Muscle layer of duodenum (tissue), 2 donors: ENCODE measurements around the gene TRABD2B.

Experiments used
- H3K27ac ChIP-seq: one replicate; pipeline ENCODE4 v1.7.0; 2013; ENCODE audit warnings: mild to moderate bottlenecking, low read length
- H3K27me3 ChIP-seq: one replicate; pipeline ENCODE4 v1.7.0; 2013; ENCODE audit warnings: low read depth, mild to moderate bottlenecking, control low read depth, low read length
- H3K36me3 ChIP-seq, 2 donors: one replicate each; pipeline ENCODE4 v1.7.0; 2013; ENCODE audit warnings: low read length in 2 of 2, control low read depth in 1 of 2, mild to moderate bottlenecking in 1 of 2; ENCODE audit not compliant: insufficient read depth in 2 of 2, control insufficient read depth in 1 of 2
- H3K4me1 ChIP-seq, 2 donors: one replicate each; pipeline ENCODE4 v1.7.0; 2013; ENCODE audit warnings: low read length in 2 of 2, mild to moderate bottlenecking in 2 of 2, control low read depth in 1 of 2, moderate library complexity in 1 of 2; ENCODE audit not compliant: insufficient read depth in 2 of 2, control insufficient read depth in 1 of 2
- H3K4me3 ChIP-seq, 2 donors: one replicate each; pipeline ENCODE4 v1.7.0; 2013; ENCODE audit warnings: low read length in 2 of 2, low read depth in 1 of 2, mild to moderate bottlenecking in 1 of 2
- H3K9me3 ChIP-seq, 2 donors: one replicate each; pipeline ENCODE4 v1.7.0; 2013; ENCODE audit warnings: low read length in 2 of 2, control low read depth in 1 of 2, mild to moderate bottlenecking in 1 of 2; ENCODE audit not compliant: control insufficient read depth in 1 of 2
- donor health status: healthy.

TRABD2B gene

DNA sequence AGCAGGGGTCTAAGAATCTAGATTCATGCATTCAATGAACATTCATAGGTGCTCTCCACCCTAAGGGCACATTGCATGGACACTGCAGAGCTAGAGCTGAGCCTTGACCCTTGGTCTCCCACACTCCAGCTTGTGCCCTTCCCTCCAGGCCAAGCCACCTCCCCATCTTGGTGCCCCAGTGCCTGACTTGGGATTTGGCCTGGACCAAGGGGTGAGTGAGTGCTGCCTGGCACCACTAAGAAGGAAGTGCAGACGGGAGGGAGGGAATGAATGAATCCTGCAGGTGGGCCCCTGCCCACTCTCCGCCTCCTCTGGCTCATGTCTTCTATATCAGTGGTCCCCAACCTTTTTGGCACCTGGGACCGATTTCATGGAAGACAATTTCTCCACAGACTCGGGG is 146.7 kb downstream of the TRABD2B start:
- Histone ChIP-seq H3K4me3 (no peak overlapping the region), H3K27me3 (no peaks in the 10 kb centered on the region), H3K9me3 (no peaks in the 10 kb centered on the region), H3K27ac (no peak overlapping the region), H3K4me1 (no peaks in the 10 kb centered on the region), H3K36me3 (no peaks in the 10 kb centered on the region)

DNA sequence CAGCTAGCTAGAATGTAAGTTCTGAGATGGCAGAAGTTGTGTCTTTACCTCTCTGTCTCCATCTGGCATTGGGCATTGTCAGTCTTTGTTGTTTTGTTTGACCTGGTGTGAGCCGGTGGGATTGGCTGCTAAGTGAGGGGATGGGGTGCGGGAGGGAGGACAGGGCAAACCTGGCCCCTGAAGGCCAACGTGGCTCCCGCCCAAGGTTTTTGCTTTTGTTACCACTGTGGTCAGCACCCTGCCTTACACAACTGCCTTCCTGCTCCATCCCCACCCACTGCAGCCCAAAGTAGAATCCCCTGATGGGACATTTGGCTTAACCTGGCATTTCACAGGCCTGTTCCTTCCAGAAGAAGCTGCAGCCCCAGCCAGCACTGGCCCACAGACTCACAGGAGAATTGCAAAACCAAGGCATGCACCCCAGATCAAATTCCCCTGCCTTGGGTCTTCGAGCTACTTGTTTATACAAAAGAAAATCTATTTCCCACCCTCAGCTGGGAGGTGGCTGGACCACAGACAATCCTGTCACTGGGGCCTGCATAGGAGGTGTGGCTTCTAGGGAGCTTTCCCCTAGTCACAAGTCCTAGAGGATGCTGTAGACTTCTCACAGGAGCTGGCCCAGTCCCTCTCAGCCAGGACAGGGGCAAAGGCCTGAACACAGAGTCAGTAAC is 147.5 kb downstream of the TRABD2B start:
- no peaks in the 10 kb centered on the region for H3K4me1 ChIP-seq
- no peaks in the 10 kb centered on the region for H3K36me3 ChIP-seq
- no peak overlapping the region for H3K4me3 ChIP-seq
- no peaks in the 10 kb centered on the region for H3K9me3 ChIP-seq
- H3K27ac ChIP-seq = no peak overlapping the region
- no peaks in the 10 kb centered on the region for H3K27me3 ChIP-seq

GRCh38 chr1:47849005-47849521 is 148.1 kb downstream of the TRABD2B start:
- Histone ChIP-seq H3K36me3 (no peaks in the 10 kb centered on the region), H3K9me3 (no peaks in the 10 kb centered on the region), H3K27ac (no peak overlapping the region), H3K27me3 (no peaks in the 10 kb centered on the region), H3K4me3 (no peak overlapping the region), H3K4me1 (no peaks in the 10 kb centered on the region)

DNA sequence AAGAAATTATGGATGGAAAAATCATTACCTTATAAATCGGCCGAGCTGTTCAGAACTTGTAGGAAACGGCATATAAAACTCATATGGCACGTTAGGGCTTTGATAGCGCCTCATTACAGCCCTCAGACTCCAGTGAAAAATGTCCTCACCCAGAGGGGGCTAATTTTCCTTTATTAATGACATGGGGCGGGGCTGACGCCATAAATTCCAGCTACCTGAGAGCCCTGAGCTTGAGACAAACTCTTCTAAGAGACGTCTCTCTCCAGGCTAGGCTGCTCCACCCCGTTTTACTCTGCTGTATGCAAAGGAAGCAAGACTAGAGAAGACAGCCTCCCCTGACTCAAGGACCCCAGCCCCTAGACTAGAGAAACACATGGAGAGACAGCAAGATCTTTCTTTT is 149.4 kb downstream of the TRABD2B start:
- Histone ChIP-seq H3K4me1 (no peaks in the 10 kb centered on the region), H3K27ac (no peak overlapping the region), H3K36me3 (no peaks in the 10 kb centered on the region), H3K9me3 (no peaks in the 10 kb centered on the region), H3K4me3 (no peak overlapping the region), H3K27me3 (no peaks in the 10 kb centered on the region)

DNA sequence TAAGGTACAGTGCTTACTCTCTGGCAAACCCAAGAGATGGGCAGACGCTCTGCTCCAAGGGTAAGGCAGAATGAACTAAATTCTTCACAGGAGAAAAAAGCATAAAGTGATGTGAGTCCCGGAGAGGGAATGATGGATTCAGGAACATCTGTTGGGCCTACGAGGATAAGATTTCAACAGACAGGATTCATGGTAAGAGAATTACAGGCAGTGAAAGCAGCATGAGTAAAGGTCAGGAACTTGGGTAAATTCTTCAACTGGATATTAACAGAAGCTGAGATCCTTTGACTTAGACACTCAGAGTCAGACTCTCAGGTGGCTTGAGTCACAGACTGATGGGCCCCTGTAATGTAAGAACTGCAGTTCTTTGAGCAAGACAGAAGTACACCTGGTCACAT is 152.6 kb downstream of the TRABD2B start:
- Histone ChIP-seq H3K27me3 (no peaks in the 10 kb centered on the region), H3K27ac (no peak overlapping the region), H3K4me3 (no peak overlapping the region), H3K4me1 (peaks cover 0 to 5% of the 10 kb centered on the region in 2 donors), H3K9me3 (no peaks in the 10 kb centered on the region), H3K36me3 (no peaks in the 10 kb centered on the region)

DNA sequence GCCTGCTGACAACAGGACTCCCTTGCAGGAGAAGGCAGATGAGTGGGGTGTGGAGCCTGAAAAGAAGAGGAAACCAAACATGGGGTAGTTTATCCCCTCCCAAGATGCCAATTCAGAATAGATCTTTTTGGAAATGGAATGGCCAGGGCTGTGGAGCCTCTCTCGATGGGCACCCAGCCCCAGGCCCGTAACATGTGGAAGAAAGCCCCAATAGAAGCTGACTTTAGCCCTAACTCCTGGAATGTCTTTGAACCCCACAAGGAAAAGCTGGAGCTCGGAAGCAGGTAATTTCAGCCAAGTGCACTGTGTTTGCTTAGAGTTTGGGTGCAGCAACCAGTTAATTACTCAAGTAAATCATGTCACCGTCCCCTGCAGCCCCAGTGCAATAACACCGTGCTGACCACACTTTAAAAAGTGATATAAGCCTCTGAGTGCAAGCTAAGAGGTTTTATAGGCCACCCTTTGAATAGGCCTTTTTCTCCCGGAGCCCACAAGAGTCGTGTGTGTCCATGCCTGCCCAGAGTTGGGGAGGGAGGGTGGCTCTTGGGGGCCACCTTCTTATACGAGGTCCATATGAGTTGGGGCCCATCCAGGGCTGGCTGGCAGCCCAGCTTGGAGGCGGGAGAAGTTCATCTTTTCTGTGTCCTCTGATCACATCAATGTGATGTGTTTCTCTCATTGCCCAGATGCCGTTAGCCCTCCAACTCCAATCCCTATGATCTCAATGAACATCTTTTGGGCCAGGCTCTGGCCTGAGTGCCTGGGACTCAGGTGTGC is 153.2 kb downstream of the TRABD2B start:
- no peaks in the 10 kb centered on the region for H3K36me3 ChIP-seq
- H3K27ac ChIP-seq = no peak overlapping the region
- no peaks in the 10 kb centered on the region for H3K9me3 ChIP-seq
- no peaks in the 10 kb centered on the region for H3K27me3 ChIP-seq
- no peak overlapping the region for H3K4me3 ChIP-seq
- H3K4me1 ChIP-seq = peaks cover 0 to 5% of the 10 kb centered on the region in 2 donors

DNA sequence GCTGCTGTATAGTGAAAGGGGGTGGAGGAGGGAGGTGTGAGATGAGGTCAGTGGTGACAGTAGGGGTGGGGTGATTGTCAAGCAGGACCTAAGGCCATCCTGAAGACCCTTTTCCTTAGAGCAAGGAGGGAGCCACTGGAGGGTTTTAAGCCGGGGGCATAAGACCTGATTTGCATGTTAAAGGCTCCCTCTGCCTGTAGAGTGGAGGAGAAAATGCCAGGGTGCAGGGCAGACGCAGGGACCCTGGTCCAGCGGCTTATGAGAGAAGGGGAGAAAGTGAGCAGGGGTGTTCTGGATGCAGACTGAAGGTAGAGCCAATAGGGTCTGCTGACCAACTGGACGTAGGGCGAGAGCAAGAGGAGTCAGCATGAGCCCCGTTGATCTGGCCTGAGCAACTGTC is 154.1 kb downstream of the TRABD2B start:
- Histone ChIP-seq H3K27me3 (no peaks in the 10 kb centered on the region), H3K9me3 (no peaks in the 10 kb centered on the region), H3K4me1 (peaks cover 0 to 10% of the 10 kb centered on the region in 2 donors), H3K36me3 (no peaks in the 10 kb centered on the region), H3K27ac (no peak overlapping the region), H3K4me3 (no peak overlapping the region)

- no peaks in the 10 kb centered on the region for H3K27me3 ChIP-seq
- H3K9me3 ChIP-seq = no peaks in the 10 kb centered on the region
- H3K27ac ChIP-seq = no peak overlapping the region
- no peaks in the 10 kb centered on the region for H3K36me3 ChIP-seq
- H3K4me3 ChIP-seq = no peak overlapping the region
- peaks cover 0 to 12% of the 10 kb centered on the region in 2 donors for H3K4me1 ChIP-seq
Observed at GRCh38 chr1:47842228-47842919, 154.8 kb downstream of the TRABD2B start.

GRCh38 chr1:47841356-47841755 is 155.8 kb downstream of the TRABD2B start:
- Histone ChIP-seq H3K4me1 (peaks cover 0 to 12% of the 10 kb centered on the region in 2 donors), H3K27me3 (no peaks in the 10 kb centered on the region), H3K9me3 (no peaks in the 10 kb centered on the region), H3K36me3 (no peaks in the 10 kb centered on the region), H3K27ac (no peak overlapping the region), H3K4me3 (no peak overlapping the region)

- Histone ChIP-seq H3K4me1 (peaks cover 0 to 12% of the 10 kb centered on the region in 2 donors), H3K9me3 (no peaks in the 10 kb centered on the region), H3K27me3 (no peaks in the 10 kb centered on the region), H3K27ac (no peak overlapping the region), H3K36me3 (no peaks in the 10 kb centered on the region), H3K4me3 (no peak overlapping the region)
Observed at GRCh38 chr1:47840393-47841190, 156.6 kb downstream of the TRABD2B start.

GRCh38 chr1:47839433-47839760 is 157.8 kb downstream of the TRABD2B start:
- Histone ChIP-seq H3K27me3 (no peaks in the 10 kb centered on the region), H3K4me1 (peaks cover 0 to 12% of the 10 kb centered on the region in 2 donors), H3K27ac (no peak overlapping the region), H3K4me3 (no peak overlapping the region), H3K9me3 (peaks cover 3 to 5% of the 10 kb centered on the region in 2 donors), H3K36me3 (no peaks in the 10 kb centered on the region)
